Femur (tissue), 1 donor: ENCODE measurements around the gene ABTB2.

Experiments
- DNase-seq: peaks from one replicate; pipeline ENCODE4 v3.0.0-alpha.2; 2017

The ABTB2 gene

DNA sequence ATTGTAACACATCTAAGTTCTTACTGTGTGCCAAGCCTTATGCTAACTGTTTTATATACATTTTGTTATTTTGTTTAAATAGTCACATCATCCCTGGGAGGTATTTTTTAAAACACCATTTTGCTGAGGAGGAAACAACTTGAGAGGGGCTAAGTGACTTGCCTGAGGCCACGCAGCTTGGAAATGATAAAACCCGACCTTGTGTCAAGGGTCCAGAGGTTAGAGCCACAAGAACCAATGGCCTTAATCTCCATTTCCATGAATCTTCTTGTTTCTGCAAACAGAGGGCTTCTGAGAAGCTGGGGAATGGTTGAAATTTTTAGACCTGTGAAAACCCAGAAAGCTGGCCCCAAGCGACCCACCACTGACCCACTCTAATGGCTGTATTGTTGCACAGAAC is 16.7 kb downstream of the ABTB2 start:
- no peak for DNase-seq

DNA sequence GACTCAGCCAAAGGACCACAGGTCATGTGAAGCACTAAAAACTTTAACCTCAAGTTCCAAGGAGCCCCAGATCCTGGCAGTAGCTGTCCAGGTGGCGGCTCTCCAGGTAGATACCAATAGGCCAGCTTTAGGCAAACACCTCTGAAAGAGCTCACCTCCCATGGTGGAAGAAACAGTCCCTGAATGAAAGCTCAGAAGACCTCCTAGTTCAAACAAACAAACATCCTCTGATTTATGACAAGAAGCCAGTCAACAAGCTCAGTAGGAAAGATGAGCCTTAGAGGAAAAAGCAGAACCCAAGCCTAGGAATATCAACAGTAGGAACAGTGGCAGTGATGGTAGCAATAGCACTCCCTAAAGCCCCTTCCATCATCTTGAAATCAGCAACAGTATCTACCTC is 17.2 kb downstream of the ABTB2 start:
- no peak for DNase-seq

GRCh38 chr11:34339149-34340064 is 18.4 kb downstream of the ABTB2 start:
- no peak for DNase-seq

DNA sequence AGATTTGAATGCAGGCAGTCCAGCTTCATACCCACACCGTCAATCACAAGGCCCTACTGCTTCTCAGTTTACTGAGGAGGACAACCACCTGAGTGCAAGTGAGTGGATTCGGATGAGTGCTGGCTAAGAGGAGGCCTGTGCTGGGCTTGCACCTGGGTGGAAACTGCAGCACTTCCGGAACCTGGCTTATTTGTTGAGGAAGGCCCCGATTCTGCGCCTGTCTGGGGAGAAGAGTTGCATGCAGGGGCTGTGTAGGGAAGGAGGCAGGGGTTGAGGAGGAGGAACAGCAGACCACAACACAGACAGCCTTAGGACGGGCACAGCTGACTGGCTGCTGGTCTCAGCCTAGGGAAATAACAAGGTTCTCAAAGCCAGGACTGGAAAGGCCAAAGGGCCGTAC is 20.8 kb downstream of the ABTB2 start:
- no peak for DNase-seq

DNA sequence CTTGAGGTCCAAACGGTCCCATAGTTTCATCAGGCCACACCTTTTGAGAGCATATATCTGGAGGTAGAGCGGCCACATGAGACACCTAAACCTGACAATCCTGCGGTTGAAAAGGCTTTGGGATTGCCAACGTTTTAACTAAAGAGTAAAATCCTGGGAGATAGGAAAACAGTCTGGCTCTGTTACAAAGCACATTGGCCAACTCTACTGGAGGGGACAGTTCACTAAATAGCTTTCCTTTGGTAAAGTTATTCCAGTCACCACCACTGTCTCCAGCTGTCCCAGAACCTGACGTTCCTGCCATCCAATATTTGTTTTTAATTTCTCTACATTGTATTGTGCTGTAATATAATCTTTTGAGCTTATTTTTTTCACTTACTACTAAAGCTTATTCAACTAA is 22.0 kb downstream of the ABTB2 start:
- DNase-seq = no peak

DNA sequence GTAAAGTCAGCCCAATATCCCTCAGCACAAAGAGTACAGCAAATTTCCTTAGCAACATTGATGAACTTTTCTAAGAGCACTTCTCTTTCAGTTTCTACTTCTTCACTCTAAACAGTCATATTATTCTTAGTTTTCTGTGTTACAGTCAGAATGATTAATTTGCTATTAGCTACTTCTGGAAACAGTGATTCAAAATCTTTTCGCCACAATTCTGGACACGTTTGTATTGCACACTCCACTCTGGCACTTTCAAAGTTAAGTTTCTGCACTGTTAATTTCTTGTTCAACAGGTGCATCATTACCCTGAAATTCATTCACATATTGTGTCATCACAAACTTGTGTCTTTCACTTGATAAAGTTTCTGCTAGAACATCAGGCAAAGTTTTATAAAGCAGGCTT is 22.5 kb downstream of the ABTB2 start:
- no peak for DNase-seq

DNA sequence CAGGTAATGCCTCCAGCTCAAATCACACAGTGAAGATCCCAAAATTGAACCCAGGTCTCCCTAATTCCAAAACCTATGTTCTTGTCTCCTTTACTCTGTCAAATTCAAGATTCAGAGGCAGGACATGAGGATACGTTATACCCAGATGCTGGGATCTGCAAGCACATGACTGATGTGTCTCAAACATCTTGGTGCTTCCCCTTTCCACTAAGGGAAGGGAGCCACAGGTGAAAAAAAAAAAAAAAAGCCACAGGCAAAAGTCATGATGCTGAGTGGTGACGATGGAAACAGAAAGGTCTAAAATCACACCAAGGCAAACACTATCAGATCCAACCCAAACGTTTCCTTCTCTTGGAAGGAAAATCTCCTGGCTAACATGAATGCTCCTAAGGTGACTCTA is 24.0 kb downstream of the ABTB2 start:
- no peak for DNase-seq

- no peak for DNase-seq
Observed at GRCh38 chr11:34332524-34332923, 25.3 kb downstream of the ABTB2 start.

- DNase-seq = no peak
Observed at GRCh38 chr11:34331736-34332135, 26.1 kb downstream of the ABTB2 start.

DNA sequence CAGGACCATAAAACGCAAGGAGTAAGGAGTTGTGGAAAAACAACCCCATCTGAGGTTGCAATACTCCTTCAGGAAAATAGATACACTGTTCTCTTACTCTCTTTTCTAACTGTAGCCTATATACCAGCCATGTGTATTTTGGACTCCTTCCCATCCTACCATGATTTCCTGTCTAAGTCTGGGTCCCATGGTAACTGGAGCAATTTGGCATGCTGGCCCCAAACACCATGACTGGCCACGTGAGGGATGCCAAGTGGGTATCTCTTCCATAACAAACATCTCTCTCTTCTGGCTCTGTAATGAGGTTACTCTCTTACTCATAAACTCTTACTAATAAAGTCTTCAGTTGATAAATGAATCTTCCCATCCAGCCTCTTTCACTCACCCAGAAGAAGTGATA is 26.5 kb downstream of the ABTB2 start:
- peak; percentile 57 for DNase-seq

- DNase-seq = no peak
Observed at GRCh38 chr11:34330653-34331052, 27.2 kb downstream of the ABTB2 start.

- no peak for DNase-seq
Observed at GRCh38 chr11:34329876-34330275, 27.9 kb downstream of the ABTB2 start.

DNA sequence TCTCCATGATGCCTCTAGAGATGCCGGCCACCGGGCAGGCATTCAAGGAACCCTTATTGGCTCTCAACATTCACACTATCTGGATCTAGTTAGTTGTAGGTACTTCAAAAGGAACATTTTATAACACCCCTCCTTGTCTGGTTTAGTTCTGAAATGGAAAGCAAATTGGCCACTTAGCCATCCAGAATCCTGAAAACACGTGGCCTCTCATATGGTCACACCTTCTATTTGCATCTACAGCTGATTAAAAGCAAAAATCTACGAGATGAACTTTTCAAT is 29.2 kb downstream of the ABTB2 start:
- no peak for DNase-seq

DNA sequence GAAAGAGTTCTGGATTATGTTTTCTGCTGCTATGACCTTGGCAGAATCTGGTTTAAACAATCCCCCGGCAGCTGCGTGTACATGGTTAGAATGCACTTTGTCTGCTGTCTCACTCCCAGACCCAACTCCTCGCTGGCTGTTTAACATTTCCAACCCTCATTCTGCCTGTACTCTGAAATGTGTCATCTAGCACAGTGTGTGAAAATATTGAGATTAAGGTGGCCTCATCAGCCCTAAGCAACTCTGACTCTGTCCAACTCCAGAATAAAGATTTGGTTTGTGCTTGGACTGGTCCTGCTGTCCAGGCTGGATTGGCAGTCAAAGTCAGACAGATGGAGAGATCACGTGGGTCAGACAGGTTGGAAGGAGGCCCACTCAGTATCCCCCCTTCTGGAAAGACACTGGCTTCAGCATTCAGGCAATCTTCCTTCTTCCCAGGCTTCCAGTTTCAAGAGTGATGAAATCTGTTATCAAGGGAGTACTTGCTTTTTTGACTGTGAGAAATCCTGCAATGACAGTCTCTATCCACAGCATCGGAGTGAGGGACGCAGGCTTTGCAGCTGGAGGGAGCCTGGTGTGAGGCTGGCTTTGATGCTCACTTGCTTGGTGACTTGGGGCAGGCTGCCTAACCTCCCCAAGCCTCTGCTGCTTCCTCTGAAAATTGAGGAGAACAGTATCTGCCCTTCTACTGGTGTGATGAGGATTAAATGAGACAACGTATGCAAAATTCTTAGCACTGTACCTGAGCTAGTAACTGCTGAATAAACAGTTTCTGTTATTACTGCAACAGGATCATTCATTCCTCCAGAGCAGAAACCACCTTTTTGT is 29.8 kb downstream of the ABTB2 start:
- peak; percentile 83 for DNase-seq

- DNase-seq = peak; percentile 69
Observed at GRCh38 chr11:34324466-34324865, 33.3 kb downstream of the ABTB2 start.

GRCh38 chr11:34323601-34324000 is 34.2 kb downstream of the ABTB2 start:
- DNase-seq = no peak

- DNase-seq = no peak
Observed at GRCh38 chr11:34318111-34319037, 39.4 kb downstream of the ABTB2 start.

- no peak for DNase-seq
Observed at GRCh38 chr11:34317666-34318065, 40.1 kb downstream of the ABTB2 start.

GRCh38 chr11:34317036-34317360 is 40.8 kb downstream of the ABTB2 start:
- DNase-seq = no peak

DNA sequence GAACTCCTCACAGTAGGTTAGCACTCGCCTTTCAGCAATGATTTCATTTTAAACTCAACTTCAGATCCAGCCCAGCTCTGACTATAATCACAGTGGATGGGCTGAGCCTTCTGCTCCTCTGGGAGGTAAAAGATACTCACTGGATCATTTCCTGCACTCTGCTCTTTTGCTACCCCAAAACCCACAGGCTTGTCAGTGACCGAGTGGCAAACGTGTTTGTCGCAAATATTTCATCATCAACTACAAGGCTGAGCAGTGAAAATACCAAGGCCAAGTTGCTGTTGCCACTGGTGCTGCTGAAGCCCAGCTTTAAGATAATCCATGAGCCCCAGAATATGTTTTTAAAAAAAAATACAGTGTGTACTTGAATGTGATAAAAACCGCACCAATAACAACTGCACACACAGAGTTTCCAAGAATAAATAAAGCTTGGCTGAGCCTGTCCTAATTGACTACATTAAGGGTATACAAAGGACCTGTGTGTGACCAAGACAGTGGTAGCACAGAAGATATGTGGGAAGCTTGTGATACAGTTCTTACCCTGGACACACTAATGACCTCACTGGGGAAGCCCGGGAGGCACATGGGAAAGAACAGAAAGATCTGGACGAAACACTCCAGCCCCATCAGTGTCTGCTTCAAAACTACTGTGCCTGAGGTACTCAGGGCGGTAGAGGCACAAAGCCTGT is 41.3 kb downstream of the ABTB2 start:
- DNase-seq = no peak

- DNase-seq = no peak
Observed at GRCh38 chr11:34315394-34315793, 42.4 kb downstream of the ABTB2 start.

DNA sequence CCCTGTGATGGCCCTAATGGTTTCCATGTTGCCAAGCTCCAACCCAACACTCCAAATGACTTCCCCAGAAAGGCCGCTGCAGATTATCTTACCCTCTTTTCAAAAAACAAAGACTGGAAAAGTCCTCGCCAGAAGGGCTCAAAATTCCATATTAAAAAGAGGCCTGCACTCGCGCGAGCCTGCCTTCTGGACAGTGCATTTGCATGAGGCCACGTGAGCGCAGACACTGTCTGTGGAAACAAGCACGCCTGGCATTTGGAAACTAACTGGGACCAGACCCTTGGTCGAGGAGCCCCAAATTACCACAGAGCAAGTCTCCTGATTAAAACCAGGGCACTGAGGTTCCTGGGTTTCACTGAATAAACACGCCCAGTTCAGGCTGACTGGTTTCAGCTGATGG is 42.9 kb downstream of the ABTB2 start:
- DNase-seq = no peak

DNA sequence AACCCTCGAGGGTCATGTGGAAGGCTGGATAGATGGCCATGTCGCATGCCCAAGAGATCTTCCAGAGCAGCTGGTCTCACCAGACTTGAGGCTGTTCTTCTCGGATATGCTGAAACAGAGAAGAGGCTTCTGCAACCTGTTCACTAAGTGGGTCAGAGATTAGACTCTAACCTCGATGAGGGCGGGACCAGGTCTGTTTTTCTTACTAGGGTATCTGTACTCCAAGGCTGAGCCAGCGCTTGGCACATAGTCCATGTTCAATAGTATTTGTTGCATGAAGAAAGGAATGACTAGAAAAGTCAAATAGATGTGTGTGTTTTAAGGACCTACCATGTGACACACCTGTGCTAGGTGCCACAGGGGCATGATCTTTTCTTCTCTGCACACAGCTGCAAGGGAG is 43.6 kb downstream of the ABTB2 start:
- no peak for DNase-seq
